Measurements from ENCODE around the gene ZNF532. TPM values are rescaled to one million over a fixed set of nuclear protein-coding genes. Genes with fewer than 3 reads are reported as not detected.

The ZNF532 gene
- total and polyA plus RNA-seq, 12 donors = 11.6 to 34.8 (median 22.6) TPM

- DNase-seq = no peak
- WGBS, 4 donors = 92 to 100% (median 99%) methylated on average over 3 of the region's 3 CpGs
- Histone ChIP-seq H3K9me3 (replicated peaks in 1 of 3) (no peaks in the 10 kb centered on the region), H3K4me1 (replicated peaks in 1 of 2) (peaks cover 0 to 10% of the 10 kb centered on the region in 2 donors), H3K4me3 (no peak overlapping the region), H3K27me3 (no peaks in the 10 kb centered on the region), H3K36me3 (replicated peaks in 1 of 2) (peaks cover 0 to 3% of the 10 kb centered on the region in 2 donors), H3K27ac (no peak overlapping the region)
- TF ChIP-seq CTCF (IDR thresholded peaks at IDR 0.05) = no peak
- no peak for TF ChIP-seq POLR2A (IDR thresholded peaks at IDR 0.05)
- intact Hi-C loops (cut with DNase I) = no loop called here
Observed at GRCh38 chr18:58924473-58924872, 59.8 kb downstream of the ZNF532 start.

- no peak for DNase-seq
- intact Hi-C loops (cut with DNase I) = no loop called here
- H3K27me3 ChIP-seq = no peaks in the 10 kb centered on the region
- no peak overlapping the region for H3K4me3 ChIP-seq
- H3K36me3 ChIP-seq (replicated peaks in 1 of 2) = no peaks in the 10 kb centered on the region
- H3K9me3 ChIP-seq (replicated peaks in 1 of 3) = no peaks in the 10 kb centered on the region
- no peak for TF ChIP-seq POLR2A (IDR thresholded peaks at IDR 0.05)
- no peak for TF ChIP-seq CTCF (IDR thresholded peaks at IDR 0.05)
- peaks cover 0 to 15% of the 10 kb centered on the region in 2 donors for H3K4me1 ChIP-seq (replicated peaks in 1 of 2)
- 77 to 83% (median 80%) methylated on average over 5 of the region's 5 CpGs for whole genome bisulfite sequencing, 4 donors
- no peak overlapping the region for H3K27ac ChIP-seq
Observed at GRCh38 chr18:58927659-58928058, 63.0 kb downstream of the ZNF532 start.

- peaks cover 0 to 15% of the 10 kb centered on the region in 2 donors for H3K4me1 ChIP-seq (replicated peaks in 1 of 2)
- intact Hi-C loops (cut with DNase I) = no loop called here
- no peaks in the 10 kb centered on the region for H3K27me3 ChIP-seq
- TF ChIP-seq POLR2A (IDR thresholded peaks at IDR 0.05) = no peak
- no peak for TF ChIP-seq CTCF (IDR thresholded peaks at IDR 0.05)
- no peak overlapping the region for H3K4me3 ChIP-seq
- H3K27ac ChIP-seq = no peak overlapping the region
- 76 to 88% (median 83%) methylated on average over 4 of the region's 4 CpGs for WGBS, 4 donors
- no peaks in the 10 kb centered on the region for H3K9me3 ChIP-seq (replicated peaks in 1 of 3)
- DNase-seq = no peak
- H3K36me3 ChIP-seq (replicated peaks in 1 of 2) = no peaks in the 10 kb centered on the region
Observed at GRCh38 chr18:58928386-58928785, 63.7 kb downstream of the ZNF532 start.

- no peaks in the 10 kb centered on the region for H3K36me3 ChIP-seq (replicated peaks in 1 of 2)
- intact Hi-C loops (cut with DNase I) = no loop called here
- no peak for DNase-seq
- WGBS, 4 donors = 81 to 88% (median 87%) methylated on average over 6 of the region's 6 CpGs
- H3K9me3 ChIP-seq (replicated peaks in 1 of 3) = no peaks in the 10 kb centered on the region
- no peak overlapping the region for H3K27ac ChIP-seq
- TF ChIP-seq POLR2A (IDR thresholded peaks at IDR 0.05) (no peak), CTCF (IDR thresholded peaks at IDR 0.05) (no peak)
- H3K4me3 ChIP-seq = no peak overlapping the region
- H3K4me1 ChIP-seq (replicated peaks in 1 of 2) = peaks cover 0 to 15% of the 10 kb centered on the region in 2 donors
- H3K27me3 ChIP-seq = no peaks in the 10 kb centered on the region
Observed at GRCh38 chr18:58929206-58929605, 64.5 kb downstream of the ZNF532 start.
